IMR-90 (cell line): ENCODE measurements around the gene PPDPF.

Source experiments
- CEBPB ChIP-seq: IDR thresholded peaks from 2 replicates; pipeline ENCODE4 v1.6.1; 2012; ENCODE audit warnings: low read depth, low read length, improper control_type of control experiment
- MAZ ChIP-seq: IDR thresholded peaks from 2 replicates; pipeline ENCODE4 v1.6.1; 2012; ENCODE audit warnings: low read depth, mild to moderate bottlenecking, low read length, improper control_type of control experiment, moderate library complexity, borderline replicate concordance
- MXI1 ChIP-seq: IDR thresholded peaks from 2 replicates; pipeline ENCODE4 v1.6.1; 2012; ENCODE audit warnings: low read depth, mild to moderate bottlenecking, low read length, moderate library complexity, borderline replicate concordance
- NFE2L2 ChIP-seq: fragments of 150-350 bp; IDR thresholded peaks from 2 replicates; pipeline ENCODE4 v1.6.1; 2016; ENCODE audit warnings: low read depth, mild to moderate bottlenecking, low read length
- POLR2A ChIP-seq: IDR thresholded peaks from 2 replicates; pipeline ENCODE4 v1.6.1; 2012; ENCODE audit warnings: mild to moderate bottlenecking, low read depth, low read length
- RAD21 ChIP-seq: IDR thresholded peaks from 2 replicates; pipeline ENCODE4 v1.6.1; 2012; ENCODE audit warnings: low read length, improper control_type of control experiment
- RCOR1 ChIP-seq: IDR thresholded peaks from 2 replicates; pipeline ENCODE4 v1.6.1; 2012; ENCODE audit warnings: mild to moderate bottlenecking, low read length, improper control_type of control experiment; ENCODE audit not compliant: insufficient replicate concordance
- TF ChIP-seq, protein P1 (sequence below): fragments of 150-350 bp; IDR thresholded peaks from 2 replicates; pipeline ENCODE4 v1.6.1; 2017; ENCODE audit warnings: mild to moderate bottlenecking, antibody characterized with exemption, low read length, low read depth
- TF ChIP-seq, protein P2 (sequence below): conservative IDR thresholded peaks from 2 replicates; pipeline ENCODE4 v1.5.1; 2012; ENCODE audit warnings: mild to moderate bottlenecking, low read depth, low read length, improper control_type of control experiment

DNA sequence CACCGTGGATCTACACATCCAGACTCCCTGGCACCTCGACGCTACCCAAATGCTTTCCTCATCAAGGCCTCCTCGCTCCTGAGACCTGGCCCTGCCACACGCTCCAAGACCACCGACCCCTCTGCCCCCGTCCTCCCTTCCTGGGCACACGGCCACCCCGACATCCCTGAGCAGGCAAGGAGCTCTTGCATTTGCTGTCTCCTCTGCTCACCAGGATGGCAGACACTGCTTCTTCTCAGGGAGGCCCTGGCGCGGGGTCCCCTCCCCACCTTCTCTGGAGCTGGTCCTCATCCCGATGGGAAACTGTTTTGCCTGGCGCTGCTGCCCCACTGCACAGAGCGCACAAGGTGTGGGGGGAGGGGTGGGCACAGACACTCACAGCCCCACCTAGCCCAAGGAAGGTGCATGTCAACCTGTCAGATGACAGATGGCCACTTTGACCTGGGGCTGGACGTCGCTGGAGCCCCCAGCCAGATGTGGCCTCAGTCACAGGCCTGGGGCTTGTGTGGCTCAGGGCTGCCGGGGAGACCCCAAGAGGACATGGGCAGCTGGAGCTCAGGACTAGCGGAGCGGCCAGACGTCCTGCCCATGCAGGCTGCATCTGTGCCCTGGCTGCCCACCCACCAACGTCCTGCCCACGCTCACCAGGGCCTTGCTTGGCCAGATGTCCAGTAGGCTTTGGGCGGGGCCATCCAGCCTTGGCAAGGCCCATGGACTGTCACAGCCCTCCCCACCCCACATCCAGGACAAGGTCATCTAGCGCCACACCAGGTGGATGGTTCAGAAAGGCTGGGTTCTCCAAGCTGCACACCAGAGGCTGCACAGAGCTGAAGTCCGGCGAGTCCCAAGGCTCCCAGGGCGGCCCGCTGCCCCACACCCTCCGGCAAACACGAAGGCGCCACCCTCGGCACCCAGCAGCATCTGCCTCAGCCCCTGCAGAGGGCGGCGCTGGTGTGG lies 41.9 kb upstream of the PPDPF start:
- TF ChIP-seq, protein P1, sequence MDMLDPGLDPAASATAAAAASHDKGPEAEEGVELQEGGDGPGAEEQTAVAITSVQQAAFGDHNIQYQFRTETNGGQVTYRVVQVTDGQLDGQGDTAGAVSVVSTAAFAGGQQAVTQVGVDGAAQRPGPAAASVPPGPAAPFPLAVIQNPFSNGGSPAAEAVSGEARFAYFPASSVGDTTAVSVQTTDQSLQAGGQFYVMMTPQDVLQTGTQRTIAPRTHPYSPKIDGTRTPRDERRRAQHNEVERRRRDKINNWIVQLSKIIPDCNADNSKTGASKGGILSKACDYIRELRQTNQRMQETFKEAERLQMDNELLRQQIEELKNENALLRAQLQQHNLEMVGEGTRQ, result no peak
- TF ChIP-seq POLR2A (no peak), RAD21 (no peak), MAZ (no peak), CEBPB (no peak), RCOR1 (no peak), MXI1 (no peak), NFE2L2 (no peak)
- TF ChIP-seq, protein P2, sequence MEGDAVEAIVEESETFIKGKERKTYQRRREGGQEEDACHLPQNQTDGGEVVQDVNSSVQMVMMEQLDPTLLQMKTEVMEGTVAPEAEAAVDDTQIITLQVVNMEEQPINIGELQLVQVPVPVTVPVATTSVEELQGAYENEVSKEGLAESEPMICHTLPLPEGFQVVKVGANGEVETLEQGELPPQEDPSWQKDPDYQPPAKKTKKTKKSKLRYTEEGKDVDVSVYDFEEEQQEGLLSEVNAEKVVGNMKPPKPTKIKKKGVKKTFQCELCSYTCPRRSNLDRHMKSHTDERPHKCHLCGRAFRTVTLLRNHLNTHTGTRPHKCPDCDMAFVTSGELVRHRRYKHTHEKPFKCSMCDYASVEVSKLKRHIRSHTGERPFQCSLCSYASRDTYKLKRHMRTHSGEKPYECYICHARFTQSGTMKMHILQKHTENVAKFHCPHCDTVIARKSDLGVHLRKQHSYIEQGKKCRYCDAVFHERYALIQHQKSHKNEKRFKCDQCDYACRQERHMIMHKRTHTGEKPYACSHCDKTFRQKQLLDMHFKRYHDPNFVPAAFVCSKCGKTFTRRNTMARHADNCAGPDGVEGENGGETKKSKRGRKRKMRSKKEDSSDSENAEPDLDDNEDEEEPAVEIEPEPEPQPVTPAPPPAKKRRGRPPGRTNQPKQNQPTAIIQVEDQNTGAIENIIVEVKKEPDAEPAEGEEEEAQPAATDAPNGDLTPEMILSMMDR, result no peak
